HepG2 (cell line): ENCODE data around the gene KMT2B. TPM values are rescaled to one million over a fixed set of nuclear protein-coding genes. Genes with fewer than 3 reads are reported as not detected.

ENCODE experiments used
- ARNT ChIP-seq: fragments of 450-650 bp; IDR thresholded peaks from 2 replicates; pipeline ENCODE4 v1.6.1; 2017
- CHCHD3 ChIP-seq: sonication (generic); formaldehyde crosslinking; IDR thresholded peaks from 2 replicates; pipeline ENCODE4 v1.8.0; 2022; ENCODE audit warnings: mild to moderate bottlenecking, missing genetic modification reagents, moderate library complexity
- HDAC2 ChIP-seq: sonication (generic); formaldehyde crosslinking; IDR thresholded peaks from 2 replicates; pipeline ENCODE4 v1.4.0; 2020; ENCODE audit warnings: missing genetic modification reagents
- JARID2 ChIP-seq: sonication (generic); formaldehyde crosslinking; IDR thresholded peaks from 2 replicates; pipeline ENCODE4 v1.8.1; 2023; ENCODE audit warnings: missing genetic modification reagents, inconsistent platforms; ENCODE audit not compliant: insufficient replicate concordance
- MIER2 ChIP-seq: IDR thresholded peaks from 2 replicates; pipeline ENCODE4 v1.6.1; 2016; ENCODE audit warnings: missing biosample characterization, missing genetic modification reagents
- REL ChIP-seq: sonication (generic); formaldehyde crosslinking; conservative IDR thresholded peaks from 2 replicates; pipeline ENCODE4 v1.8.0; 2022; ENCODE audit warnings: mild to moderate bottlenecking, missing genetic modification reagents, moderate library complexity
- SOX6 ChIP-seq, 2 experiments: fragments of 450-650 bp in 1 of 2; sonication (generic) in 1 of 2; formaldehyde crosslinking in 1 of 2; IDR thresholded peaks; 2 replicates each; pipeline versions ENCODE4 v1.4.0 to v1.6.1; 2017 to 2020; ENCODE audit warnings: antibody characterized with exemption in 1 of 2, mild to moderate bottlenecking in 1 of 2, missing genetic modification reagents in 1 of 2
- ZNF143 ChIP-seq: sonication (generic); formaldehyde crosslinking; IDR thresholded peaks from 2 replicates; pipeline ENCODE4 v1.4.0; 2020; ENCODE audit warnings: missing genetic modification reagents
- ZSCAN22 ChIP-seq: sonication (generic); formaldehyde crosslinking; IDR thresholded peaks from 2 replicates; pipeline ENCODE4 v1.4.0; 2020; ENCODE audit warnings: mild to moderate bottlenecking, missing genetic modification reagents
- polyA plus RNA-seq, 8 experiments: library from polyadenylated mRNA; depleted of rRNA in 3 of 8; stranded (reverse) in 7 of 8; unstranded in 1 of 8; fragments of >200 nt; fragmentation: Illumina TruSeq in 4 of 8; extraction: Trizol in 4 of 8; gene quantifications; 2 replicates each; pipeline versions ENCODE4 v1.2.1 to v1.2.3, GENCODE V29; 2011 to 2016; ENCODE audit warnings: low read depth in 4 of 8, missing spikeins in 1 of 8, mixed read lengths in 1 of 8; ENCODE audit not compliant: insufficient read depth in 1 of 8
- total RNA-seq, 5 experiments: library from RNA; depleted of rRNA; stranded (reverse); fragments of >200 nt; fragmentation: Illumina TruSeq; extraction: Trizol; gene quantifications; 2 replicates each; pipeline ENCODE4 v1.2.3, GENCODE V29; 2016; ENCODE audit warnings: low read depth in 1 of 5
- TF ChIP-seq, protein P1 (sequence below): sonication (generic); formaldehyde crosslinking; IDR thresholded peaks from 2 replicates; pipeline ENCODE4 v1.5.0; 2020; ENCODE audit warnings: mild to moderate bottlenecking, missing genetic modification reagents
- TF ChIP-seq, protein P2 (sequence below): sonication (generic); formaldehyde crosslinking; IDR thresholded peaks from 2 replicates; pipeline ENCODE4 v1.4.0; 2020; ENCODE audit warnings: missing genetic modification reagents, borderline replicate concordance
- TF ChIP-seq, protein P3 (sequence below): sonication (generic); formaldehyde crosslinking; IDR thresholded peaks from 2 replicates; pipeline ENCODE4 v1.4.0; 2020; ENCODE audit warnings: missing genetic modification reagents
- TF ChIP-seq, protein P4 (sequence below): IDR thresholded peaks from 2 replicates; pipeline ENCODE4 v1.6.1; 2018; ENCODE audit warnings: missing genetic modification reagents, mild to moderate bottlenecking, missing compliant biosample characterization
- TF ChIP-seq, protein P5 (sequence below): IDR thresholded peaks from 2 replicates; pipeline ENCODE4 v1.6.1; 2012; ENCODE audit warnings: inconsistent platforms
- TF ChIP-seq, protein P6 (sequence below): sonication (generic); formaldehyde crosslinking; IDR thresholded peaks from 2 replicates; pipeline ENCODE4 v1.4.0; 2020; ENCODE audit warnings: missing genetic modification reagents

Gene KMT2B
- total and polyA plus RNA-seq, 2 of the 13 experiments (the other 11 are each of a cell fraction or from before 2014, with no cell fraction given): 6.2 to 16.9 TPM

DNA sequence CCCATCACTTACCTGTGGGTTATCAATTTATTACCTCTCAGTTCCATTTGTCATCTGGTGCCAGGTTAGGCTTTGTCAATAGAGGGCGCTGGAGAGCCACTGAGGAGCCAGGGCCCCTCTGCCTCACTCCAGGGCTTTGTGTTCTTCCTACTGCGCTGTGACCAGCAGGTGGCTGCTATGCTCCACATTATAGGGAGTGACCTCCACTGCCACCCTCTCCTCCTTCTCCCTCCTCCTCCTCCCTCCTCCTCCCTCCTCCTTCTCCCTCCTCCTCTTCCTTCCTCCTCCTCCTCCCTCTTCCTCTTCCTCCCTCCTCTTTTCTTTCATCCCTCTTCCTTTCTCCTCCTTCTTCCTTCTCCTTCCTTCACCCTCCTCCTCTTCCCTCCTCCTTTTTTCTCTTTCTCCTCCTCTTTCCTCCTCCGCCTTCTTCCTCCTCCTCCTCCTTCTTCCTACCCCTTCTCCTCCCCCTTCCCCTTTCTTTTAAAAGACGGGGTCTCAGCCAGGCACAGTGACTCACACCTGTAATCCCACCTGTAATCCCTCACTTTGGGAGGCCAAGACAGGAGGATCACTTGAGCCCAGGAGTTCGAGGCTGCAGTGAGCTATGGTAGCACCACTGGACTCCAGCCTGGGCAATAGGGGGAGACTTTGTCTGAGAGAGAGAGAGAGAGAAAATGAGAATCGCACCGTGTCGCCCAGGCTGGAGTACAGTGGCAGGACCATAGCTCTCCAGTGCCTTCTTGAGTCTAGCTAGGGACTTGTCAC is 23.8 kb upstream of the KMT2B start (continued):
- TF ChIP-seq REL (no peak), JARID2 (CRISPR knock-in tag) (peak; percentile 67), SOX6 (IDR thresholded peaks at IDR 0.05) (no peak), SOX6 (CRISPR knock-in tag; IDR thresholded peaks at IDR 0.05) (peak; percentile 47; the same call in 1 of the 2 replicates), ZSCAN22 (CRISPR knock-in tag) (no peak), CHCHD3 (no peak), ZNF143 (CRISPR knock-in tag) (peak; percentile 53; the same call in 1 of the 2 replicates), HDAC2 (CRISPR knock-in tag) (0 out of 2 replicates have a peak, but pooled peaks have one; percentile 18), MIER2 (peak; percentile 62; the same call in 1 of the 2 replicates), ARNT (no peak)
- TF ChIP-seq, protein P1, sequence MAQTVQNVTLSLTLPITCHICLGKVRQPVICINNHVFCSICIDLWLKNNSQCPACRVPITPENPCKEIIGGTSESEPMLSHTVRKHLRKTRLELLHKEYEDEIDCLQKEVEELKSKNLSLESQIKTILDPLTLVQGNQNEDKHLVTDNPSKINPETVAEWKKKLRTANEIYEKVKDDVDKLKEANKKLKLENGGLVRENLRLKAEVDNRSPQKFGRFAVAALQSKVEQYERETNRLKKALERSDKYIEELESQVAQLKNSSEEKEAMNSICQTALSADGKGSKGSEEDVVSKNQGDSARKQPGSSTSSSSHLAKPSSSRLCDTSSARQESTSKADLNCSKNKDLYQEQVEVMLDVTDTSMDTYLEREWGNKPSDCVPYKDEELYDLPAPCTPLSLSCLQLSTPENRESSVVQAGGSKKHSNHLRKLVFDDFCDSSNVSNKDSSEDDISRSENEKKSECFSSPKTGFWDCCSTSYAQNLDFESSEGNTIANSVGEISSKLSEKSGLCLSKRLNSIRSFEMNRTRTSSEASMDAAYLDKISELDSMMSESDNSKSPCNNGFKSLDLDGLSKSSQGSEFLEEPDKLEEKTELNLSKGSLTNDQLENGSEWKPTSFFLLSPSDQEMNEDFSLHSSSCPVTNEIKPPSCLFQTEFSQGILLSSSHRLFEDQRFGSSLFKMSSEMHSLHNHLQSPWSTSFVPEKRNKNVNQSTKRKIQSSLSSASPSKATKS (CRISPR knock-in tag): no peak
- TF ChIP-seq, protein P2, sequence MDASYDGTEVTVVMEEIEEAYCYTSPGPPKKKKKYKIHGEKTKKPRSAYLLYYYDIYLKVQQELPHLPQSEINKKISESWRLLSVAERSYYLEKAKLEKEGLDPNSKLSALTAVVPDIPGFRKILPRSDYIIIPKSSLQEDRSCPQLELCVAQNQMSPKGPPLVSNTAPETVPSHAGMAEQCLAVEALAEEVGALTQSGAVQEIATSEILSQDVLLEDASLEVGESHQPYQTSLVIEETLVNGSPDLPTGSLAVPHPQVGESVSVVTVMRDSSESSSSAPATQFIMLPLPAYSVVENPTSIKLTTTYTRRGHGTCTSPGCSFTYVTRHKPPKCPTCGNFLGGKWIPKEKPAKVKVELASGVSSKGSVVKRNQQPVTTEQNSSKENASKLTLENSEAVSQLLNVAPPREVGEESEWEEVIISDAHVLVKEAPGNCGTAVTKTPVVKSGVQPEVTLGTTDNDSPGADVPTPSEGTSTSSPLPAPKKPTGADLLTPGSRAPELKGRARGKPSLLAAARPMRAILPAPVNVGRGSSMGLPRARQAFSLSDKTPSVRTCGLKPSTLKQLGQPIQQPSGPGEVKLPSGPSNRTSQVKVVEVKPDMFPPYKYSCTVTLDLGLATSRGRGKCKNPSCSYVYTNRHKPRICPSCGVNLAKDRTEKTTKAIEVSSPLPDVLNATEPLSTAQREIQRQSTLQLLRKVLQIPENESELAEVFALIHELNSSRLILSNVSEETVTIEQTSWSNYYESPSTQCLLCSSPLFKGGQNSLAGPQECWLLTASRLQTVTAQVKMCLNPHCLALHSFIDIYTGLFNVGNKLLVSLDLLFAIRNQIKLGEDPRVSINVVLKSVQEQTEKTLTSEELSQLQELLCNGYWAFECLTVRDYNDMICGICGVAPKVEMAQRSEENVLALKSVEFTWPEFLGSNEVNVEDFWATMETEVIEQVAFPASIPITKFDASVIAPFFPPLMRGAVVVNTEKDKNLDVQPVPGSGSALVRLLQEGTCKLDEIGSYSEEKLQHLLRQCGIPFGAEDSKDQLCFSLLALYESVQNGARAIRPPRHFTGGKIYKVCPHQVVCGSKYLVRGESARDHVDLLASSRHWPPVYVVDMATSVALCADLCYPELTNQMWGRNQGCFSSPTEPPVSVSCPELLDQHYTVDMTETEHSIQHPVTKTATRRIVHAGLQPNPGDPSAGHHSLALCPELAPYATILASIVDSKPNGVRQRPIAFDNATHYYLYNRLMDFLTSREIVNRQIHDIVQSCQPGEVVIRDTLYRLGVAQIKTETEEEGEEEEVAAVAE (CRISPR knock-in tag): peak; percentile 62; the same call in 1 of the 2 replicates
- TF ChIP-seq, protein P3, sequence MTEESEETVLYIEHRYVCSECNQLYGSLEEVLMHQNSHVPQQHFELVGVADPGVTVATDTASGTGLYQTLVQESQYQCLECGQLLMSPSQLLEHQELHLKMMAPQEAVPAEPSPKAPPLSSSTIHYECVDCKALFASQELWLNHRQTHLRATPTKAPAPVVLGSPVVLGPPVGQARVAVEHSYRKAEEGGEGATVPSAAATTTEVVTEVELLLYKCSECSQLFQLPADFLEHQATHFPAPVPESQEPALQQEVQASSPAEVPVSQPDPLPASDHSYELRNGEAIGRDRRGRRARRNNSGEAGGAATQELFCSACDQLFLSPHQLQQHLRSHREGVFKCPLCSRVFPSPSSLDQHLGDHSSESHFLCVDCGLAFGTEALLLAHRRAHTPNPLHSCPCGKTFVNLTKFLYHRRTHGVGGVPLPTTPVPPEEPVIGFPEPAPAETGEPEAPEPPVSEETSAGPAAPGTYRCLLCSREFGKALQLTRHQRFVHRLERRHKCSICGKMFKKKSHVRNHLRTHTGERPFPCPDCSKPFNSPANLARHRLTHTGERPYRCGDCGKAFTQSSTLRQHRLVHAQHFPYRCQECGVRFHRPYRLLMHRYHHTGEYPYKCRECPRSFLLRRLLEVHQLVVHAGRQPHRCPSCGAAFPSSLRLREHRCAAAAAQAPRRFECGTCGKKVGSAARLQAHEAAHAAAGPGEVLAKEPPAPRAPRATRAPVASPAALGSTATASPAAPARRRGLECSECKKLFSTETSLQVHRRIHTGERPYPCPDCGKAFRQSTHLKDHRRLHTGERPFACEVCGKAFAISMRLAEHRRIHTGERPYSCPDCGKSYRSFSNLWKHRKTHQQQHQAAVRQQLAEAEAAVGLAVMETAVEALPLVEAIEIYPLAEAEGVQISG (CRISPR knock-in tag): peak; percentile 92
- TF ChIP-seq, protein P4, sequence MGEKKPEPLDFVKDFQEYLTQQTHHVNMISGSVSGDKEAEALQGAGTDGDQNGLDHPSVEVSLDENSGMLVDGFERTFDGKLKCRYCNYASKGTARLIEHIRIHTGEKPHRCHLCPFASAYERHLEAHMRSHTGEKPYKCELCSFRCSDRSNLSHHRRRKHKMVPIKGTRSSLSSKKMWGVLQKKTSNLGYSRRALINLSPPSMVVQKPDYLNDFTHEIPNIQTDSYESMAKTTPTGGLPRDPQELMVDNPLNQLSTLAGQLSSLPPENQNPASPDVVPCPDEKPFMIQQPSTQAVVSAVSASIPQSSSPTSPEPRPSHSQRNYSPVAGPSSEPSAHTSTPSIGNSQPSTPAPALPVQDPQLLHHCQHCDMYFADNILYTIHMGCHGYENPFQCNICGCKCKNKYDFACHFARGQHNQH (CRISPR knock-in tag): 0 out of 2 replicates have a peak, but pooled peaks have one; percentile 46
- TF ChIP-seq, protein P5, sequence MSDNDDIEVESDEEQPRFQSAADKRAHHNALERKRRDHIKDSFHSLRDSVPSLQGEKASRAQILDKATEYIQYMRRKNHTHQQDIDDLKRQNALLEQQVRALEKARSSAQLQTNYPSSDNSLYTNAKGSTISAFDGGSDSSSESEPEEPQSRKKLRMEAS: peak; percentile 39; the same call in 1 of the 2 replicates
- TF ChIP-seq, protein P6, sequence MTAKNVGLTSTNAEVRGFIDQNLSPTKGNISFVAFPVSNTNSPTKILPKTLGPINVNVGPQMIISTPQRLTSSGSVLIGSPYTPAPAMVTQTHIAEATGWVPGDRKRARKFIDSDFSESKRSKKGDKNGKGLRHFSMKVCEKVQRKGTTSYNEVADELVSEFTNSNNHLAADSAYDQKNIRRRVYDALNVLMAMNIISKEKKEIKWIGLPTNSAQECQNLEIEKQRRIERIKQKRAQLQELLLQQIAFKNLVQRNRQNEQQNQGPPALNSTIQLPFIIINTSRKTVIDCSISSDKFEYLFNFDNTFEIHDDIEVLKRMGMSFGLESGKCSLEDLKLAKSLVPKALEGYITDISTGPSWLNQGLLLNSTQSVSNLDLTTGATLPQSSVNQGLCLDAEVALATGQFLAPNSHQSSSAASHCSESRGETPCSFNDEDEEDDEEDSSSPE: peak; percentile 36; the same call in 1 of the 2 replicates
